Measurements from ENCODE around the gene PLA2G2E. TPM values are rescaled to one million over a fixed set of nuclear protein-coding genes. Genes with fewer than 3 reads are reported as not detected.

Gene PLA2G2E
- total and polyA plus RNA-seq, 4 donors, result not detected

- no peak for DNase-seq (ENCODE audit: low spot score)
Observed at GRCh38 chr1:19942657-19943056, 19.2 kb upstream of the PLA2G2E start.

More at GRCh38 chr1:19942657-19943056, 19.2 kb upstream of the PLA2G2E start:
- peaks cover 0 to 4% (median 0%) of the 10 kb centered on the region in 4 donors for H3K9me3 ChIP-seq (ENCODE audit: control insufficient read depth in 4 of 4, low read length in 3 of 4)
- no peaks in the 10 kb centered on the region for H3K4me1 ChIP-seq (ENCODE audit: control insufficient read depth in 4 of 4, insufficient read depth in 4 of 4, low read length in 3 of 4)
- no peaks in the 10 kb centered on the region for H3K36me3 ChIP-seq (ENCODE audit: control insufficient read depth in 4 of 4, insufficient read depth in 3 of 4, low read depth in 1 of 4, low read length in 3 of 4)
- H3K27me3 ChIP-seq (ENCODE audit: control insufficient read depth in 4 of 4, insufficient read depth in 4 of 4, low read length in 3 of 4), result no peaks in the 10 kb centered on the region
- no peak for TF ChIP-seq RXRA (IDR thresholded peaks at IDR 0.05)
- TF ChIP-seq EGR1 (IDR thresholded peaks at IDR 0.05; ENCODE audit: low read depth in 2 of 2), result no peak
- no peak for TF ChIP-seq SP1 (IDR thresholded peaks at IDR 0.05)
- no peak for TF ChIP-seq ZBTB33 (IDR thresholded peaks at IDR 0.05)
- no peak for TF ChIP-seq GABPA (IDR thresholded peaks at IDR 0.05 in 1 of 2, conservative IDR thresholded peaks at IDR 0.05 in 1 of 2)
- TF ChIP-seq TAF1 (conservative IDR thresholded peaks at IDR 0.05), result no peak
- TF ChIP-seq CTCF (IDR thresholded peaks at IDR 0.05; ENCODE audit: low read depth, low read length, missing input control), result no peak
- TF ChIP-seq YY1 (IDR thresholded peaks at IDR 0.05), result no peak
- TF ChIP-seq ATF3 (IDR thresholded peaks at IDR 0.05), result no peak
- no peak for TF ChIP-seq HNF4A (conservative IDR thresholded peaks at IDR 0.05)
- TF ChIP-seq MAX (IDR thresholded peaks at IDR 0.05), result no peak
- no peak for TF ChIP-seq JUND (IDR thresholded peaks at IDR 0.05)
- no peak for TF ChIP-seq REST (IDR thresholded peaks at IDR 0.05)
- no peak for TF ChIP-seq NR2F2 (IDR thresholded peaks at IDR 0.05)
- TF ChIP-seq HNF4G (IDR thresholded peaks at IDR 0.05), result no peak
- no peak for TF ChIP-seq FOXA1 (IDR thresholded peaks at IDR 0.05)
- no peak for TF ChIP-seq FOXA2 (IDR thresholded peaks at IDR 0.05)
- no peak for TF ChIP-seq RAD21 (IDR thresholded peaks at IDR 0.05)
- H3K4me3 ChIP-seq (ENCODE audit: low read depth in 1 of 3, low read length in 3 of 3), result no peak overlapping the region
- no peak overlapping the region for H3K9ac ChIP-seq (ENCODE audit: low read depth in 1 of 2, low read length in 2 of 2)
- H3K27ac ChIP-seq (ENCODE audit: low read depth in 1 of 2, low read length in 2 of 2), result no peak overlapping the region
- WGBS, result 93% methylated on average over 2 of the region's 2 CpGs
